ENCODE results near the gene FGFBP2.

GRCh38 chr4:15925830-15926229, 37.1 kb downstream of the FGFBP2 start:
- TF ChIP-seq, protein P1, sequence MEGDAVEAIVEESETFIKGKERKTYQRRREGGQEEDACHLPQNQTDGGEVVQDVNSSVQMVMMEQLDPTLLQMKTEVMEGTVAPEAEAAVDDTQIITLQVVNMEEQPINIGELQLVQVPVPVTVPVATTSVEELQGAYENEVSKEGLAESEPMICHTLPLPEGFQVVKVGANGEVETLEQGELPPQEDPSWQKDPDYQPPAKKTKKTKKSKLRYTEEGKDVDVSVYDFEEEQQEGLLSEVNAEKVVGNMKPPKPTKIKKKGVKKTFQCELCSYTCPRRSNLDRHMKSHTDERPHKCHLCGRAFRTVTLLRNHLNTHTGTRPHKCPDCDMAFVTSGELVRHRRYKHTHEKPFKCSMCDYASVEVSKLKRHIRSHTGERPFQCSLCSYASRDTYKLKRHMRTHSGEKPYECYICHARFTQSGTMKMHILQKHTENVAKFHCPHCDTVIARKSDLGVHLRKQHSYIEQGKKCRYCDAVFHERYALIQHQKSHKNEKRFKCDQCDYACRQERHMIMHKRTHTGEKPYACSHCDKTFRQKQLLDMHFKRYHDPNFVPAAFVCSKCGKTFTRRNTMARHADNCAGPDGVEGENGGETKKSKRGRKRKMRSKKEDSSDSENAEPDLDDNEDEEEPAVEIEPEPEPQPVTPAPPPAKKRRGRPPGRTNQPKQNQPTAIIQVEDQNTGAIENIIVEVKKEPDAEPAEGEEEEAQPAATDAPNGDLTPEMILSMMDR (IDR thresholded peaks at IDR 0.05; ENCODE audit: low read length): no peak
- no peak for TF ChIP-seq EZH2 (IDR thresholded peaks at IDR 0.05; ENCODE audit: borderline replicate concordance, low read length)

Data from OCI-LY1 (cell line).